SH-SY5Y (cell line): Measurements from ENCODE around the gene CPLX3.

ENCODE experiments used
- GATA2 ChIP-seq: IDR thresholded peaks from 2 replicates; pipeline ENCODE4 v1.6.1; 2011; ENCODE audit warnings: mild to moderate bottlenecking, low read depth, low read length
- GATA3 ChIP-seq: IDR thresholded peaks from 2 replicates; pipeline ENCODE4 v1.6.1; 2011; ENCODE audit warnings: low read depth, mild to moderate bottlenecking, low read length, moderate library complexity

Gene CPLX3, protein sequence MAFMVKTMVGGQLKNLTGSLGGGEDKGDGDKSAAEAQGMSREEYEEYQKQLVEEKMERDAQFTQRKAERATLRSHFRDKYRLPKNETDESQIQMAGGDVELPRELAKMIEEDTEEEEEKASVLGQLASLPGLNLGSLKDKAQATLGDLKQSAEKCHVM

DNA sequence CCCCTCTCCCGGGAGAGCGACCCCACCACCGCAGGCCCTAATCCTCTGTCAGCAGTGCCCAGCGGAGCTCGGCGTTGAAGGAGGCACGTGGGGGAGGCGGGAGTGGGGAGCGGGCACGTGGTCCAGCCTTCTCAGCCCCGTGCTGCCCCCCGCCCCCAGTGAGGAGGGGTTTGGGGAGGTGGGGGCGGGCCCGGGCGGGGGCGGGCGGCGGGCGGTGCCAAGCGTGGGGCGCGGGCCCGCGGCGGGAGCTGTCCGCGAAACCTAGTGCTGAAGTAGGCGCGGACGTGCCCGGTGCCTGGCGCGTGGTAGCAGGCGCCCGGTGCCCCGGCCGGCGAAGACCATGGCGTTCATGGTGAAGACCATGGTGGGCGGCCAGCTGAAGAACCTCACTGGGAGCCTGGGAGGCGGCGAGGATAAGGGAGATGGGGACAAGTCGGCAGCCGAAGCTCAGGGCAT, at the start of gene CPLX3:
CPLX3 (plus strand) TSS at position 264 of the 456 bp plus-strand sequence; CDS start at position 341, 77 bp downstream.
- TF ChIP-seq GATA2, result no peak
- TF ChIP-seq GATA3, result no peak

DNA sequence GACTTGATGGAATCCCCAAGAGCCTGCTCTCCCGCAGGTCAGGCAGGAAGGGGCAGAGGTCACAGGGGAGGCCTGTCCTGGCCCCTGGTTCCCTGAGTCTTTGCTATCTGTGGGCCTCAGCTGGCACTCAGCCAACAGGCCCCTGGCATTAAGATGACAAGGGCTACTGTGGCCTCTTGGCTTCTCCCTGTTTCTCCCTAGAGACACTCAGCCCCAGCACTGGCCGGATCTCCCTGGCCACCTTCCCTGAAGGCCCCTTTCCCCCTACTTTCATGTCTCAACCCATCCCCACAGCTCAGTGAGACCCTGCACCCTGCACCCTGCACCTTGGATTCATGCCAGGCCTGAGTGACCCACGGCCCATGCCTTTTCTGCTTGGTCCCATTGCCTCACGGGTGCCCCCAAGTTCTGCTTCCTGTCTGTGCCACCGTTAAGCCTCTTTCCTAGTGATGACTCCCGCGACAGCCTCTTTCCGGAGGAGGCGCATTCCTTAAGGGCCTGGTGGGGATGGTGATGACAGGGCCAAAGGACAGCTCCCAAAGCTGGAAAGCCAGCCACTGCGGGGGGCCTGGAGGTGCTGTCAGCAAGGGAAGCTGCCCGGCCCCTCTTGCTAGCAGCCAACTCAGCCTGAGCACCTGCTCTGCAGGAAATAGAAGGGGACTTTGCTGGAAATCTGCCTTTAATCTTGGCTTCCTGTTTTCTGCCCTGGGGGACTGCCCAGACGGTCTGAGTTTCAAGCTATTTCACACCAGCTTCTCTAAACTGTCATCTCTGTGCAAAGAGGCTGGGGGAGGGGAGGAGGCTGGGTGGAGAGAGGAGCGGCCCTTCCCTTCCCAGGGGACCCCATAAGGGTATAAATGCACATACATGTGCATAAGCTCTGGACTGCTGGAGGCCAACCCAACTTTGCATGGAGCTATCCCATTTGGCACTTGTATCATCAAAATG, 49.3 kb upstream of the CPLX3 start:
- TF ChIP-seq GATA2, result no peak
- TF ChIP-seq GATA3, result no peak

DNA sequence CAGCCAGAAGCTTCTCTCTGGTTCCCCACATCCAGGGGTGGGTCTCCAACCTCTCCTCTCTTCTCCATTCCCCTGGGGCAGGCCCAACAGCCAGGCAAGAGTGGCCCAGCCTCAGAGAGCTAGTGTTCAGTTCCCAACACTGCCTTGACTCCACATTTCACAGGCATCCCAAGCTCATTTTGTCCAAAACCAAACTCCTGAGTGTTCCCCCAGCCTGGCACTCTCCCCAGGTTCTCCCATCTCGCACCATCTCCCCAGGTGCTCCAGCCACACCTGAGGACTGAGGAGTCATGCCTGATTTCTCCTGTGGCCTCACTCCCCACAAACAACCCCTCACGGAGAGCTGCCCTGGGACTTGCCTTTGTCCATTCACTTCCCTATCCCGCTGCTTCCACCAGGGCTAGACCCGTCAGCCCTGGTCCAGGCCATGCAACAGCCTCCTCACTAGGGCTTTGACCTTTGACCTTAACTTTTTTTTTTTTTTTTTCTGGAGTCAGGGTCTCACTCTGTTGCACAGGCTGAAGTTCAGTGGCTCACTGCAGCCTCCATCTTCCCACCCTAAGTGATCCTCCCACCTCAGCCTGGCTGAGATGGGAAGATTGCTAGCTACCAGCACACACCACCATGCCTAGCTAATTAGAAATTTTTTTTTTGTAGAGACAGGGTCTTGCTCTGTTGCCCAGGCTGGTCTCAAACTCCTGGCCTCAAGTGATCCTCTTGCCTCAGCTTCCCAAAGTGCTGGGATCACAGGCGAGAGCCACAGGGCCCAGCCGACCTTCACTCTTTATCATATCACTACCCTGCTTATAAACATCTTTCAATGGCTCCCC, 48.4 kb upstream of the CPLX3 start:
- TF ChIP-seq GATA3 (no peak), GATA2 (no peak)

DNA sequence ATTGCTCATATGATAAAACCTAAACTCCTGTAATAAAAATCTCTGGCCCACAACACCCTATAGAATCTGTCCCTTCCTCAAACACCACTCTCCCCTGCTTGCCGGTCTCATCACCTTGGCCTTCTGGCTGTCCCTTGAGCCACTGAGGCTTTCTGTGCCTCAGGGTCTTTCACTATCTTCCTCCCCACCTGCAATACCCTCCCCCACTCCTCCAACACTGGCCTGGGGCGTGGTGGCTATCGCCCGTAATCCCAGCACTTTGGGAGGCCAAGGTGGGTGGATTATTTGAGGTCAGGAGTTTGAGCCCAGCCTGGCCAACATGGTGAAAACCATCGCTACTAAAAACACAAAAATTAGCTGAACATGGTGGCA, 47.8 kb upstream of the CPLX3 start:
- TF ChIP-seq GATA2, result no peak
- TF ChIP-seq GATA3, result no peak

DNA sequence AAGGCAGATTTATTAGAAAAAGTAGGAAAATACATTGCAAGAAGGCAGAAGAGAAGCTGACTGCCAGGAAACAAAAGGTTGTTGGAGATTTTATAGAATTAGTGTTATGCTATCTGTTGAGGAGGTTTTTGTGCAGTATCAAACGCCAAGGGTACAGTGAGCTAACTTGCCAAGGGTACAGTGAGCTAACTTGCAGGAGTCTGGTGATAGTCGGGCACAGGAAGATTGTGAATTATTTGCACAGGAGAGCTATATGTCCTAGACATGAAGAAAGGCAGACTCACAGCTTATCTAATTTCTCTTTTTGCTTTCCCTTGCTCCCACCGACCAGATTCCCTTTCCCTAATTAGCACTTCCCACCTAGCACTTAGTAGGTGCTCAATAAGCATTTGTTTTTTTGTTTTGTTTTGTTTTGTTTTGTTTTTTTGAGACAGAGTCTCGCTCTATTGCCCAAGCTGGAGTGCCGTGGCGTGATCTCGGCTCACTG, 47.2 kb upstream of the CPLX3 start:
- no peak for TF ChIP-seq GATA3
- TF ChIP-seq GATA2, result no peak

DNA sequence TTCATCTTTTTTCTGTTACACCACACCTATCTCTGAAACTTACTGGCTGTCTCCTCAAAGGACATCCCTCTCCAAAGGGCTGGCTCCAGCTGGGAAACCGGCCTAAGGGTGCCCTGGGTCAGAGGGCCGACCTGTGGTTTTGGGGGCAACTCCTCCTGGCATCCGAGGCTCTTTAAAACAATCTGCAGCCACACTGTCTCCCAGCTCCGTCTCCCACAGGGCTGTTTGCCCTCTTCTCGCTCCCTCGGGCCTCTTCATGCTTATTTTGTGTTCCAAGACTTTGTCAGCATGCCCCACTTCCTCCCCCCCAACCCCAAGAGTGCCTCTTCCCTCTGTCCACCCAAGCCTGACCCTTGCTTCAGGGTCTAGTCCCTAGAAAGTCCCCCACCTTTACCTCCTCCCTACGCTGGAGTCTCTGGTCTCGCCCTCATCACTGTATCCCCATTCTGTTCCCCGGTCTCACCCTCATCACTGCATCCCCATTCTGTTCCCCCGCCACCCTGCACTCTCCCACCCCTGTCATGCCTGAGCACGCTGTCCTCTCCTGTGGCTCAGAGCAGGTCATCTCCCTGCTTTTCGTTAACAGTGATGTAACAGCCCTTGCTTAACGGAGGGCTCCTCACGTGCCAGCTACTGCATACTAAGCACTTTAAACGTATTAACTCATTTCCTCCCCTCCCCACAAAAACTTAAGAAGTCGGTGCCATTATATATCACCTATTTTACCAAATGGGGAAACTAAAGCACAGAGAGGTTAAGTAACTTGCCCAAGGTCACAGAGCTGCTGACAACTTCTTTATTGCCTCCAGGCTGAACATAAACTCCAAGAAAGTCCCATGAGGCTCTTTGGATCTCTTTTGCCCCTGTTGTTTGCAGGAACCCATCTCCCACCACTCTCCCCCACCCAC, 45.6 kb upstream of the CPLX3 start:
- TF ChIP-seq GATA3 (no peak), GATA2 (no peak)

DNA sequence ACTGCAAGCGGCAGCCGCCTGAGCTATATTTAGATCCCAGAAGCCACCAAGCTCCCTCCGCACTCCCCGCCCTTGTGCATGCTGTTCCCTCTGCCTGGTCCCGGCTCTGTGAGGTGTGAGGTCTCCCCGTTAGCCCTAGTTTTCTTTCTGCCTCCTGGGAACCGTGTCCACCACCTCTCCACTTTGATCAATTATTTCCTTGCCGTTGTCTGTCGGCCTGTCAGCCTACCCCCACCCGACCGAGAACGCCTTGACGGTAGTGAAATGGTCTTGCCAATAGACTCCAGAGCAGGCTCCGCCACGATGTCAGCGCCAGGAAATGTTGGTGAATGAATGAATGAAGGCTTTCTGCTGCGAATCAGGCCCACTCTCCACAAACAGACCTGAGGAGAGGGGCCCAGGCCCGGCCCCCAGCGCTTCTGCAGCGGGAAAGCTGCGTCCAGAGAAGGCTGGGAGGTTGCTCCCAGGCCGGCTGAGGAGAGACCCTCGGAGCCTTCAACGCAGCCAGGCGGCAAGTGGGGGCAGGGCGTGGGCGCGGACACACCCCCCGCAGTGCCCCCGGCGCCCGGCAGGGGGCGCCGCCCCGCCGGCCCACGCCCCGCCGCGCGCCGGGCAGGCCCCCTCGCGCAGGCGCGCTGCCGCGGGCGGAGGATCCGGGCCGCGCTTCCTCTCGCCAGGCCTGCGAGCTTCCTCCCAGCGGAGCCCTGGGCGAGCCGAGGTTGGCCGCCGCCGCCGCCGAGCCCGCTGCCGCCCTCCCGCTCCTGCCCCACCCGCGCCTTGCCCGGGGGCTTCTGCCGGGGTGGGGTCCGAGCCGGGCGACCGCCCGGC, 44.8 kb upstream of the CPLX3 start, which contains the start of gene CSK:
CSK (plus strand) TSS at position 650 of the 828 bp plus-strand sequence. CDS start 16,218 bp downstream, outside the sequence.
- TF ChIP-seq GATA2 (no peak), GATA3 (no peak)

DNA sequence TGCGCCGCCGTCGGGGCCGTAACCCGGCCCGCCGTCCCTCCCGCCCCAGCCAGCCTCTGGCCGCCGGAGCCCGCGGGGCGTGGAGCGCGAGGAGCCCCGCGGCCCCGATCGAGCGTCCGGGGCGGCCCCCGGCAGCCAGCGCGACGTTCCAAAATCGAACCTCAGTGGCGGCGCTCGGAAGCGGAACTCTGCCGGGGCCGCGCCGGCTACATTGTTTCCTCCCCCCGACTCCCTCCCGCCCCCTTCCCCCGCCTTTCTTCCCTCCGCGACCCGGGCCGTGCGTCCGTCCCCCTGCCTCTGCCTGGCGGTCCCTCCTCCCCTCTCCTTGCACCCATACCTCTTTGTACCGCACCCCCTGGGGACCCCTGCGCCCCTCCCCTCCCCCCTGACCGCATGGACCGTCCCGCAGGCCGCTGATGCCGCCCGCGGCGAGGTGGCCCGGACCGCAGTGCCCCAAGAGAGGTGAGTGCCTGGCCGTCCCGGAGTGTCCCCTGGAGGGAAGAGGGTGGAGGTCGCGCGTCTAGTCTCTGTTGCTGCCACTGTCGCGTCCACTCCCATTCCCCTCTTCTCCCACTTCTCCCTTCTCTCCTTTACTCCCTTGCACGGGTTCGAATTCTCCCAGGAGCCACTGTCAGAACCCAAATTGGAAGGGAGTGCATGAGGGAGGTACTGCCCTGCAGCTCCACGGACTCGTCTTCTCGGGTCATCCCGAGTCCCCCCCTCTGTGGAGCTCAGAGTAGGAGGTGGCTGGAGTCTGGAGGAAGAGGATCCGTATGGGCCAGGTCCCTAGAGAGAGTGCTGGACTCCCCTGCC, 44.0 kb upstream of the CPLX3 start:
- TF ChIP-seq GATA3, result no peak
- TF ChIP-seq GATA2, result no peak

DNA sequence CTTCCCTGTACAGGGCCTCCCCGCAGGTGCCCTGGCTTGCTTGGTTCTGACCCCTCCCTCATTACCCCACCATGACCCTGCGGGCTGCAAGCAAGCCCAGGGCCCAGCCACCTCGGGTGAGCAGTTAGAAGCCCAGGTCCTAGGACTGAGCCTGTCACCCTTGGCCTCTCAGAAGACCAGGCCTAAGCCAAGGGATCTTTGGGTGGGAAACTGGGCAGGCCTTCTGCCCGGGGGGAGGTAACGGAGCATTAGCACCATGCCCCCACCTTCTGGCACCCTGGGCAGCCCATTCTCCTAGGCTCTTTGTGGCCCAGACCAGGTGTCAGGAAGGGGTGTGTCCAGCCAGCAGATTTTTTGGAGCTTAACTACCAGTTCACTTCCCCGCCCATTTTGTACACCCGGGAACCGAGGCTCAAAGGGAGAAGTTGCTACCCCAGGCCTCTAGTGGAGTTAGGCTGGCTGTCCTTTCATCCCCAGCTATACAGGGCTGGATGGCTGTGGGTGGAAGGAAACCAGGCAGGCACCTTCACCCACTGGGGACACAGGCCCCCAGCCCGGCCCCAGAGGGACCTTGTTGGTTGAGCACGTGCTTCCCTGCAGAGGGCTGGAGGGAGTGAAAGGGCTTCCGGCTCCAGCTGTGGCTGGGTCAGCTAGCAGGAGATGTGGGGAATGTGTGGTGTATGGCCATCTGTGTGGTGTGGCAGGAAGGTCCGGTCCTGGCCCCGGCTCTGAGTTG, 43.2 kb upstream of the CPLX3 start:
- TF ChIP-seq GATA2 (no peak), GATA3 (no peak)

DNA sequence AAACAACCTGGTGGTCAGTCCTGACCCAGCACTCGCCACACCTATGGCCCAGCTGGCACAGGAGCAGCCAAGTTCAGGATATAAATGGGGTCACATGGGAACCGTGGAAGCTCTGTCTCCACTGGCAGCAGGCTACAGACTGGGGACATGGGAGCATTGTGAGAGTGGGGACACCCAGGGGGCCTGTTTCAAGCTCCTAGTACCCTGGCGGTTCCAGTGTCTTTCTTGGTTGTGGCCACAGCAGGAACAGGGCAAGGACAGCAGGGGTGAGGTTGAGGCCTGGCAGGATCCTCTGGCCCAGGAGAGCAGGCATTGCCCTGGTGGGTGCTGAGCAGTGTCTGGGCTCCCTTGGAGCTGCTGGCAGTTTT, 42.6 kb upstream of the CPLX3 start:
- no peak for TF ChIP-seq GATA3
- no peak for TF ChIP-seq GATA2
